HTR-8/SVneo (cell line): ENCODE measurements around the gene SEPTIN12.
A peak's percentile ranks its signal among the peaks of the same experiment; 100 is the strongest.
"Not testable (repeated sequence)": the region's sequence is repeated elsewhere in the genome, so short reads cannot be mapped to it uniquely, and the experiment has no call there.

Experiments used
- DNase-seq: peaks from one replicate; pipeline ENCODE4 v3.0.0; 2011; ENCODE audit warnings: low spot score, mixed read lengths; ENCODE audit not compliant: insufficient read length
- FAIRE-seq: peaks from 2 replicates; lab custom pipeline; 2011; peaks lifted over from hg19 to GRCh38; lab: Jason Lieb, UNC

SEPTIN12 gene

GRCh38 chr16:4762205-4762604, 25.9 kb downstream of the SEPTIN12 start:
- DNase-seq (no peak), FAIRE-seq (no peak)

- FAIRE-seq: peak; percentile 23
- no peak for DNase-seq
These were observed 27.8 kb downstream of the SEPTIN12 start for GRCh38 chr16:4760221-4760910.

- DNase-seq: no peak
- FAIRE-seq: no peak
These were observed 32.5 kb downstream of the SEPTIN12 start for GRCh38 chr16:4755687-4756086.

GRCh38 chr16:4754865-4755264, 33.3 kb downstream of the SEPTIN12 start:
- FAIRE-seq: no peak
- DNase-seq: no peak

GRCh38 chr16:4753227-4753626, 34.9 kb downstream of the SEPTIN12 start:
- FAIRE-seq: no peak
- DNase-seq: no peak

GRCh38 chr16:4752351-4753100, 35.6 kb downstream of the SEPTIN12 start:
- DNase-seq (no peak), FAIRE-seq (no peak)

GRCh38 chr16:4750896-4751295, 37.2 kb downstream of the SEPTIN12 start:
- FAIRE-seq (no peak), DNase-seq (no peak)

GRCh38 chr16:4749700-4750257, 38.4 kb downstream of the SEPTIN12 start:
- DNase-seq (no peak), FAIRE-seq (no peak)

GRCh38 chr16:4748682-4749411, 39.3 kb downstream of the SEPTIN12 start:
- DNase-seq: no peak
- no peak for FAIRE-seq

- DNase-seq (no peak), FAIRE-seq (no peak)
These were observed 40.1 kb downstream of the SEPTIN12 start for GRCh38 chr16:4747906-4748681.

GRCh38 chr16:4746991-4747574, 41.1 kb downstream of the SEPTIN12 start:
- FAIRE-seq (no peak), DNase-seq (no peak)

GRCh38 chr16:4746215-4746614, 41.9 kb downstream of the SEPTIN12 start:
- no peak for FAIRE-seq
- no peak for DNase-seq

GRCh38 chr16:4745274-4745569, 42.9 kb downstream of the SEPTIN12 start:
- DNase-seq (no peak), FAIRE-seq (no peak)

- no peak for FAIRE-seq
These were observed 43.4 kb downstream of the SEPTIN12 start for GRCh38 chr16:4744555-4745273.

GRCh38 chr16:4743226-4743878, 44.8 kb downstream of the SEPTIN12 start:
- FAIRE-seq: no peak
- no peak for DNase-seq

More at GRCh38 chr16:4744555-4745273, 43.4 kb downstream of the SEPTIN12 start:
- no peak for DNase-seq

GRCh38 chr16:4738370-4738769, 49.8 kb downstream of the SEPTIN12 start:
- not testable (repeated sequence) for FAIRE-seq, DNase-seq

GRCh38 chr16:4737545-4737944, 50.6 kb downstream of the SEPTIN12 start:
- DNase-seq (no peak), FAIRE-seq (no peak)

GRCh38 chr16:4736546-4736945, 51.6 kb downstream of the SEPTIN12 start:
- FAIRE-seq: no peak

More at GRCh38 chr16:4736546-4736945, 51.6 kb downstream of the SEPTIN12 start:
- DNase-seq: no peak
